Colonic mucosa (tissue), 4 donors: ENCODE results near the gene TCP11. TPM values are rescaled to one million over a fixed set of nuclear protein-coding genes. Genes with fewer than 3 reads are reported as not detected.

Experiments used
- DNase-seq: peaks from one replicate; pipeline ENCODE4 v3.0.0-alpha.2; 2020
- H3K27ac ChIP-seq: fragments of 200-600 bp; one replicate; pipeline ENCODE4 v1.8.0; 2021
- H3K27me3 ChIP-seq: fragments of 200-600 bp; one replicate; pipeline ENCODE4 v1.8.0; 2021
- H3K36me3 ChIP-seq: fragments of 200-600 bp; one replicate; pipeline ENCODE4 v1.8.0; 2021
- H3K4me1 ChIP-seq: fragments of 200-600 bp; one replicate; pipeline ENCODE4 v1.8.0; 2021; ENCODE audit warnings: mild to moderate bottlenecking
- H3K4me3 ChIP-seq: fragments of 200-600 bp; one replicate; pipeline ENCODE4 v1.8.0; 2021
- H3K9ac ChIP-seq, 2 donors: one replicate each; pipeline ENCODE4 v1.7.0; 2013; ENCODE audit warnings: control low read depth in 2 of 2, low read depth in 2 of 2, low read length in 2 of 2
- H3K9me3 ChIP-seq: fragments of 200-600 bp; one replicate; pipeline ENCODE4 v1.8.0; 2021
- CTCF ChIP-seq: fragments of 200-600 bp; IDR thresholded peaks from one replicate; pipeline ENCODE4 v1.8.0; 2022; ENCODE audit warnings: antibody characterized with exemption, mild to moderate bottlenecking
- intact Hi-C: fragments of 100-400 bp; cut with DNase I; formaldehyde crosslinking; loops from one replicate; pipeline ENCODE4 v1.14.1; 2022
- total RNA-seq, 2 donors: library from RNA; stranded (reverse); fragmentation: NEBNext Ultra II Directional in 1 of 2; extraction: Animal tissue kit (Norgen Biotek cat#: 25700) in 1 of 2; gene quantifications; one replicate each; pipeline ENCODE4 v1.2.1, GENCODE V29; 2021
- donor health status: healthy.
- donor health status: DM: no; HTN: no; CAD: no.
- donor health status: DM: no; HTN: no; CAD: no.

TCP11 gene
- total RNA-seq, 2 donors from 2014 or later, result not detected

DNA sequence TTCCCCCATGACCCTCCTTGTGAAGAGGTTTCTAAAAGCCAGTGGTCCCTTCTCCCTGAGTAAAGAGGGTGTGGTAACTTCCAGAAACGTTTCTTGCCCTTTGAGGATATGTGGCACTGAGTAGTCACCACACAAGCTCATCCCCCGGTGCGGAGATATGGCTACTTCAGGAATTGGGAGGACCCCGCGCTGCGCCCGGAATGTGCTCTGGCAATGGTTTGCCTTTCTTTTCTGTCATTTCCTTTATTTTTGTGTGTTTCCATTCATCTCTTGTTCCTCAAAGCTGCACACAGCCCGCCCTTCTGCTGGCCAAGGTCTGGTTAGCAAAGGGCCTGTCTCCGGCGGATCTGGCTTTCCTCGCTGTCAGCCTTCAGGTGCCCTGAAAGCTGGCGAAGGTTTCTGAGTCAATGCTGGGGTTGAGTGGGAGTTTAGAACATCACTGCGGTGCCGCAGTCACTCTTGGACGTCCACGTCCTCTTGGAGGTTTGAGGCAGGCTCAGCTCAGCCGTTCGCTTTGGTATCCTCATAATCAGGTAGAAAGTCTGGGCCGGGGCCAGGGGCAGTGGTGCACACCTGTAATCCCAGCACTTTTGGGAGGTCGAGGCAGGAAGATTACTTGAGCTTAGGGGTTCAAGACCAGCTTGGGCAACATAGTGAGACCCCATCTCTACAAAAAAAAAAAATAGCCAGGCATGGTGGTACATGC, 67.2 kb downstream of the TCP11 start:
- no peaks in the 10 kb centered on the region for H3K4me1 ChIP-seq
- no peak overlapping the region for H3K9ac ChIP-seq
- TF ChIP-seq CTCF, result no peak
- H3K4me3 ChIP-seq, result no peak overlapping the region
- no peaks in the 10 kb centered on the region for H3K36me3 ChIP-seq
- no peak overlapping the region for H3K27ac ChIP-seq
- H3K27me3 ChIP-seq, result no peaks in the 10 kb centered on the region
- no peak for DNase-seq
- no peaks in the 10 kb centered on the region for H3K9me3 ChIP-seq
- intact Hi-C loops, result no loop called here

DNA sequence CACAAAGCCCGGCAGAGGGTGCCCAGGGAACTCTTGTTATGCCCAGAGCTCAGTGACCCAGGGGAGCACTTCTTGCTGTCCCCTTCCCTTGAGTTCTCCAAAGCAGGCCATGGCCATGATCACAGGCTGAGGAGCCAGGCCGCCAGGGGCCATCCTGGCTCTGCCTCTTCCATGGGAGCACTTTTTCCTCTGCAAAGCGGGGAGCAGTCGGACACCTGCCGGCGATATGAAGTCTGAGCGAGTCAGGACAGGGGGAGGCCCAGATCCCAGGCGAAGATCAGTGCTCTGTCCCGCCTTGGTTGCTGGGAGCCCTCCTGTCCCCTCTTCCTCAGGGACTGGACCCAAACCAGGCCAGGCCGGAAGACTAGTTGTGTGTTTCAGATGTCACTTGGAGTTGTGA, 67.9 kb downstream of the TCP11 start:
- Histone ChIP-seq H3K4me3 (no peak overlapping the region), H3K9ac (no peak overlapping the region), H3K4me1 (no peaks in the 10 kb centered on the region), H3K36me3 (no peaks in the 10 kb centered on the region), H3K27ac (no peak overlapping the region), H3K9me3 (no peaks in the 10 kb centered on the region), H3K27me3 (no peaks in the 10 kb centered on the region)
- DNase-seq, result no peak
- TF ChIP-seq CTCF, result no peak
- intact Hi-C loops, result no loop called here

DNA sequence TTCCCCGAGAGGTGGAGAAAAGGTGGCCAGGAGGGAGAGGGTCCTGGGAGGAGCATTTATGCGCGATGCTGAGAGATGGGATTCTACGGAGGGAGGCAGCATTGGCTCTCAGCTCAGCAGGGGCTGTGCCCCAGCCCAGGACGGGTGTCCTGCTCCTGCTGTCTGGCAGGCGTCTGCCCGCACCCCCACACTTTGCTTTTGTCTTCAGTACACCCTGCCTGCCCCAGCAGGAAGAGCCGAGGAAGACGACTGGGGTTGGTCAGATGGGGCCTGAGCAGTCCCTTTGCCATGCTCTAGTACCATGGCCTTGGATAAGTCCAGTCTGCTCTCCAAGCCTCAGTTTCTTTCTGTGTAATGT, 68.5 kb downstream of the TCP11 start:
- DNase-seq, result no peak
- H3K4me1 ChIP-seq, result no peaks in the 10 kb centered on the region
- intact Hi-C loops, result no loop called here
- H3K27me3 ChIP-seq, result no peaks in the 10 kb centered on the region
- no peak overlapping the region for H3K4me3 ChIP-seq
- H3K9ac ChIP-seq, result no peak overlapping the region
- no peak overlapping the region for H3K27ac ChIP-seq
- no peaks in the 10 kb centered on the region for H3K36me3 ChIP-seq
- no peak for TF ChIP-seq CTCF
- H3K9me3 ChIP-seq, result no peaks in the 10 kb centered on the region

GRCh38 chr6:35072051-35072697, 69.0 kb downstream of the TCP11 start:
- no peak for TF ChIP-seq CTCF
- no peak overlapping the region for H3K4me3 ChIP-seq
- no peaks in the 10 kb centered on the region for H3K4me1 ChIP-seq
- no peak overlapping the region for H3K9ac ChIP-seq
- H3K27me3 ChIP-seq, result no peaks in the 10 kb centered on the region
- intact Hi-C loops, result no loop called here
- no peak overlapping the region for H3K27ac ChIP-seq
- DNase-seq, result no peak
- no peaks in the 10 kb centered on the region for H3K9me3 ChIP-seq
- no peaks in the 10 kb centered on the region for H3K36me3 ChIP-seq

- intact Hi-C loops, result no loop called here
- H3K27ac ChIP-seq, result no peak overlapping the region
These were observed 69.7 kb downstream of the TCP11 start for GRCh38 chr6:35071347-35071994.

More at GRCh38 chr6:35071347-35071994, 69.7 kb downstream of the TCP11 start:
- Histone ChIP-seq H3K4me3 (no peak overlapping the region), H3K27me3 (no peaks in the 10 kb centered on the region), H3K9me3 (no peaks in the 10 kb centered on the region), H3K4me1 (no peaks in the 10 kb centered on the region), H3K9ac (no peak overlapping the region), H3K36me3 (no peaks in the 10 kb centered on the region)
- no peak for TF ChIP-seq CTCF
- no peak for DNase-seq
